GM19372 (cell line): Measurements from ENCODE around the gene FAM227B.

ENCODE experiments used
- ATAC-seq: cut with Tn5 transposase; IDR thresholded peaks from one replicate; pipeline ENCODE4 v1.9.1; 2021; ENCODE audit warnings: mild to moderate bottlenecking, low read depth, moderate library complexity; ENCODE audit not compliant: unreplicated experiment

FAM227B gene

DNA sequence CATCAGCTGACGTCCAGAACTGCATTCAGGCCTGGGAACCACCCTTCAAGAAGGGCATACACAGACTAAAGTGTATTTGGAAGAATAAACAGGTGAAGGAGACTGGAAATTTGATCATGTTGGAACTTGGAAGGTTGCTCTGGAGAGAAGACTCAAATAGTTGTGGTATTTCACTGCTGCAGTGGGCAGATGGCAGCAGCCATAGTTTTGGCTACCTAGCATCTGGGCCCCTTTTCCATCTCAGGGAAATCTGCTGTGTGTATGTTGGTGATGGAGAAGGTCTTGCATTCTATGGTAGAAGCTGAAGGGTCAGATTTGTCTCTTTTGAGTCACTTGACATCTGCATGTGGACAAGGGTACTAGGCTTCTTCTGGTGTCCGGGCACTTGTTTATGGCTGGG is 311.9 kb downstream of the FAM227B start:
- no peak for ATAC-seq

GRCh38 chr15:49306551-49306950 is 314.1 kb downstream of the FAM227B start:
- ATAC-seq: no peak

- ATAC-seq: no peak
Observed at GRCh38 chr15:49303003-49303402, 317.6 kb downstream of the FAM227B start.

DNA sequence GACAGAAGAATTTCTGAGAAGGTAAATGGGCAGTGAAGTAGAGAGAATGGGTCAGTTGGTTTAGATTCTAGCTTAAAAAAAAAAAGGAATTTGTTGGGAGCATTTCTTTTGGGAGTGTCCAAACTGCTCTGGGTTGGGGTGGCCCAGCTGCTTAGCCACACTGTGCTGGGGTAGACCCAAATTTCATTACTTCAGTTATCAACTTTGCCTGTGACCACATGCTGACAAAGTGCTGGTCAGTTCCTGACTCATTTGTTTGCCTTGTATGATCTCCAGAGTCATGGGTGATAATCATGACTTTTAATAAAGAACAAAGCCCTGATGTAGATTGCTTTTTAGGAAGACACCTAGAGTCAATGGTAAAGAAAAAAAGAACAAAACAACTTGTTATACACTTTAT is 319.1 kb downstream of the FAM227B start:
- ATAC-seq: no peak

DNA sequence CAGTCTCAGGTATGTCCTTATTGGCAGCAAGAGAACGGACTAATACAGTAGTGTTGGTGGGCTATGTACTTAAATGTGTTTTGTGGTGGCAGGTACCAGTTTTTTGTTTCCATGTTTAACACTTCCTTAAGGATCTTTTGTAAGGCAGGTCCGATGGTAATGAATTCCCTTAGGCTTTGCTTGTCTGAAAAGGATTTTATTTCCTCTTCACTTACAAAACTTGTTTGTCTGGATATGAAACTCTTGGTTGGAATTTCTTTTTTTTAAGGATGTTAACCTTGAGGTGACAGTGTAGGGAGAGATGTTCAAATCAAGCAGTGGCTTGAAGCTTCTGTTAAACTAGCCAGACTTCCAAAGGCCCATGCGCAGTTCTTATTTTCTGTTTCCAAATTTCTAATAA is 319.8 kb downstream of the FAM227B start:
- no peak for ATAC-seq

GRCh38 chr15:49297584-49297983 is 323.0 kb downstream of the FAM227B start:
- no peak for ATAC-seq

GRCh38 chr15:49296258-49296657 is 324.4 kb downstream of the FAM227B start:
- ATAC-seq: no peak

- no peak for ATAC-seq
Observed at GRCh38 chr15:49293941-49294340, 326.7 kb downstream of the FAM227B start.

- no peak for ATAC-seq
Observed at GRCh38 chr15:49290191-49290590, 330.4 kb downstream of the FAM227B start.

GRCh38 chr15:49288391-49288790 is 332.2 kb downstream of the FAM227B start:
- ATAC-seq: no peak

DNA sequence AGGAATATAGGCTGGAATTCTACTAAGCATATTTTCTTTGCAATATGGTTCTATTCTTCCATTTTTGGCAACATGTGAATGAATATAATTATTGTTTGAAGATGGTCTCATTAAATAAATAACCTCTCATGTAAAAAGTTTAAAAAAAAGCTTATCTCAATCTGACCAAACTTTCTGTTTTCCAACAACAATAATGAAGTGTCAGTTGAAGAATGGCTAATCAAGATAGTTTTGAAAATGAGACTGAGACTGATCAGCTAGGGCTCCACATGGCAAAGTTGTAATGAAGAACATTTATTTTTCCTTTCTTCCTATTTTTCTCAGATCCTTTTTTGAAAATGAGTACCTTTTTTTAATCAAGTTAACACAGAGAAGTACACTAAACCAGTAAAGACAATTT is 333.1 kb downstream of the FAM227B start:
- no peak for ATAC-seq

DNA sequence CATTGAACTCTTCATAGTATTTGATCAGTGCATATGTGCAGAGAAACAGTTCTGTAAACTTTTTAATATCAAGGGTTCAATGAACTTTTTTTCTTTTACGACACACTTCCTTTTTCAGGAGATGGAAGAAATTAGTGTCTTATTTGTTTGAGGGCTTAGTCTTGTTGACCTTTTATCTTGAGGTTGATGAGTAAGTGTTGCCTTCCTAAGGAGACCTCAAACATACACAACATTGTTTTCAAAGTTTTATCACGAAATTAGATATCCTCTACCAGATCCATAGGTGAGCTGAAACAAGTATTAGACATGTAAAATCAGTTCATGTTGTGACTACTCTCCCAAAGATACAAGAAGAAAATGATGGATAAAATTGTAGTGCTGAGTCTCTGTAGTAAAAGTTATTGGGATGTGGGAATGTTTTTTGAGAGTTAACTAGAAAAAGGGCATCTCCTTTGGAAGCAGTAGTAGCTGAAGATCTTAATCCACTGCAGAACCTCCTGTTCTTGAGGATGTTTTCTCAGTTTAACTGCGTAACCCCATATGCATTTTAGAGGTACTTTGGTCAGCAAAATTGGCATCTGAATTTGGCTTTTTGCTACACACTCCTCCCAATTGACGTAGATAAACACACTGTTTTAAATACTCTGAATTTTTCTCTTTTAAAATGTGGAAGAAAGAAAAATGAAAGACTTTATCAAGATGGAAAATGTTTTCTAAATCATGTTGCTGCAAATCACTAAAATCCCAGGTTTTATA is 333.8 kb downstream of the FAM227B start:
- no peak for ATAC-seq

DNA sequence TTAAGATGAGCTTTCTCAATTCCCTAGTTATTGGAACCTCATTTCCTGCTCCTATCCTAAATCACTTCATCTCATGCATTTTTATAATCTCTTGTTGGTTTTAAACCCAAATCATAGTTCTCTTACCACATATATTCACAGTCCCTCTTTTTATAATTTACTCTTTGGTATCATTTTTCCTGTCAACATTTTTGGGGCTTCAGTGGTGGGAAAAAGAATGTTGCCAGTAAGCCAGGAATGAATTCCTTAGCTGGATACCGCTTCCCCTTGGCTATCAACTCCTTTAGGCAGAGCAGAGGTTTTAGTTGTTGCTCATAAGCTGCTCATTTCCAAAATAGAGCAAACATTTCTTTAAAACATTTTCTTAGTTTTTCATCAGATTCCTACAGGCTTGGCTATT is 338.3 kb downstream of the FAM227B start:
- no peak for ATAC-seq

DNA sequence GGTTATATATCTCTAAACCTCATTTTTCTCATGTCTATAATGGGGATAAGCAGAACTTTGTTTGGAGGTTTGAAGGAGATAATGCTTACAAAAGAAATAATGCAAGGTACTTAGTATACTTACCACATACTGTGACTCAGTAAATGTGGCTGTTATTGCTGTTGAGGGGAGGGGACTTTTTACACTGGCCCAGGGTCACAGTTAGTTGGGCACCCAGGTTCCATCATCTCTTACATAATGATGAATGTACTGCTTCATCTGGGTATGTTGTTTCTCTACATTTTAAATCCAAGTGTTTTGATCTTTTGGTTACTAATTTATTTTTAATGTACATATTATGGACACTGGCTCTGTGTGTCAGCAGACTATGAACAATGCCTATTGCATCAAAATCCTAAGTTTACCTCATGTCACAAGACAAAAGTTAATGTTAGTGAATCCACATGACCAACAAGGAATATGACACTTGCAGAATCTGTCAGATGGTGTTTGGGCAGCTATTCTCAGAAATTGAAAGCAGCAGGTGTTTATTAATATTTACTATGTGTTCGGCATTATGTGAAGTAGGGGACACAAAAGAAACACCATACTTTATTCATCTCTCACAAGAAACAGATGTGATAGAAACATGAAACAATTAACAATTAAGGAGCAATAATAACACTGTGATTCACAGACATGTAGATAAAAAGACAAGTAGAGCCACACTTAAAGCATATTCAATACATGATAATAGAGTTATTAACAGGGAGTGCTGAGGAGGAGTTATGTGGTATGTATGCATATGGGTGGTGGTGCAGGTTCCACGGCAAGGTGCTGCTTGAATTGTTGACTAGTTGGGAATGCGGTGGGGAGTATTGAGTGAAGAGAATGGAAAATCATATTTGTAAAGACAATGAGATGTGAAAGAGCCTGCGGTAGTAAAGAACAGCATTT is 340.8 kb downstream of the FAM227B start:
- no peak for ATAC-seq

- no peak for ATAC-seq
Observed at GRCh38 chr15:49278751-49279150, 341.9 kb downstream of the FAM227B start.
